Upper lobe of right lung (tissue), 1 donor: ENCODE data around the gene PRRT1. TPM values are rescaled to one million over a fixed set of nuclear protein-coding genes. Genes with fewer than 3 reads are reported as not detected.

Experiments used
- ATAC-seq: fragments of 200-7000 bp; cut with Tn5 transposase; one replicate; pipeline ENCODE4 v1.9.1; 2020; ENCODE audit warnings: mild to moderate bottlenecking, moderate library complexity
- DNase-seq: peaks from one replicate; pipeline ENCODE4 v3.0.0-alpha.2; 2020
- H3K27ac ChIP-seq: fragments of 200-600 bp; one replicate; pipeline ENCODE4 v1.8.0; 2022
- H3K27me3 ChIP-seq: fragments of 200-600 bp; one replicate; pipeline ENCODE4 v1.8.0; 2022; ENCODE audit warnings: mild to moderate bottlenecking
- H3K36me3 ChIP-seq: fragments of 200-600 bp; one replicate; pipeline ENCODE4 v1.8.0; 2022
- H3K4me1 ChIP-seq: fragments of 200-600 bp; one replicate; pipeline ENCODE4 v1.8.0; 2022
- H3K4me3 ChIP-seq: fragments of 200-600 bp; one replicate; pipeline ENCODE4 v1.8.0; 2022; ENCODE audit warnings: mild to moderate bottlenecking
- H3K9me3 ChIP-seq: fragments of 200-600 bp; one replicate; pipeline ENCODE4 v1.8.0; 2022
- CTCF ChIP-seq: fragments of 200-600 bp; IDR thresholded peaks from one replicate; pipeline ENCODE4 v1.8.0; 2022; ENCODE audit warnings: antibody characterized with exemption
- intact Hi-C: fragments of 100-400 bp; cut with DNase I; formaldehyde crosslinking; loops from one replicate; pipeline ENCODE4 v1.11.0; 2022
- total RNA-seq: library from RNA; stranded (reverse); fragmentation: NEBNext Ultra II Directional; extraction: Animal tissue kit (Norgen Biotek cat#: 25700); gene quantifications from one replicate; pipeline ENCODE4 v1.2.1, GENCODE V29; 2021
- donor health status: DM: no; HTN: yes; CAD: no; lungs with severe emphysema.

The PRRT1 gene
- total RNA-seq, 1 donor from 2014 or later: 1.4 TPM

GRCh38 chr6:32149932-32150870 is 1.5 kb downstream of the PRRT1 start:
- Histone ChIP-seq H3K27ac (no peak overlapping the region), H3K4me3 (no peak overlapping the region), H3K9me3 (no peaks in the 10 kb centered on the region), H3K36me3 (no peaks in the 10 kb centered on the region), H3K27me3 (peaks cover 27% of the 10 kb centered on the region), H3K4me1 (peaks cover 28% of the 10 kb centered on the region)
- intact Hi-C loops: no loop called here
- no peak for TF ChIP-seq CTCF
- ATAC-seq (no peak), DNase-seq (no peak)

- peak overlapping the region; percentile 14 for H3K4me3 ChIP-seq
- peaks cover 21% of the 10 kb centered on the region for H3K4me1 ChIP-seq
- no peaks in the 10 kb centered on the region for H3K9me3 ChIP-seq
- no peak overlapping the region for H3K27ac ChIP-seq
- TF ChIP-seq CTCF: no peak
- H3K27me3 ChIP-seq: peaks cover 27% of the 10 kb centered on the region
- no peaks in the 10 kb centered on the region for H3K36me3 ChIP-seq
- intact Hi-C loops: no loop called here
- DNase-seq (no peak), ATAC-seq (no peak)
Measured at GRCh38 chr6:32149092-32149755, 2.5 kb downstream of the PRRT1 start.

GRCh38 chr6:32148289-32149091 is 3.2 kb downstream of the PRRT1 start:
- peaks cover 27% of the 10 kb centered on the region for H3K27me3 ChIP-seq
- DNase-seq (peak; percentile 83), ATAC-seq (peak; percentile 69)
- H3K9me3 ChIP-seq: no peaks in the 10 kb centered on the region
- peaks cover 15% of the 10 kb centered on the region for H3K4me1 ChIP-seq
- no peak for TF ChIP-seq CTCF
- intact Hi-C loops: no loop called here
- H3K36me3 ChIP-seq: no peaks in the 10 kb centered on the region
- H3K4me3 ChIP-seq: peak overlapping the region; percentile 14
- H3K27ac ChIP-seq: no peak overlapping the region

- Histone ChIP-seq H3K27me3 (peaks cover 27% of the 10 kb centered on the region), H3K4me1 (peaks cover 6% of the 10 kb centered on the region), H3K4me3 (no peak overlapping the region), H3K27ac (no peak overlapping the region), H3K36me3 (no peaks in the 10 kb centered on the region), H3K9me3 (no peaks in the 10 kb centered on the region)
- no peak for DNase-seq
- intact Hi-C loops: no loop called here
- ATAC-seq: no peak
- TF ChIP-seq CTCF: peak; percentile 7
Measured at GRCh38 chr6:32147401-32148132, 4.2 kb downstream of the PRRT1 start.

- DNase-seq: no peak
Measured at GRCh38 chr6:32146687-32147086, 5.1 kb downstream of the PRRT1 start.

More at GRCh38 chr6:32146687-32147086, 5.1 kb downstream of the PRRT1 start:
- intact Hi-C loops: no loop called here
- ATAC-seq: no peak
- Histone ChIP-seq H3K4me1 (no peaks in the 10 kb centered on the region), H3K9me3 (no peaks in the 10 kb centered on the region), H3K36me3 (no peaks in the 10 kb centered on the region), H3K27me3 (peaks cover 27% of the 10 kb centered on the region), H3K4me3 (no peak overlapping the region), H3K27ac (no peak overlapping the region)
- no peak for TF ChIP-seq CTCF
